Cardiac muscle cell (in vitro differentiated cells and primary cell): ENCODE results near the gene ANKRD33B. TPM values are rescaled to one million over a fixed set of nuclear protein-coding genes. Genes with fewer than 3 reads are reported as not detected.

Experiments used
- DNase-seq, 2 donors: peaks; one replicate each; pipeline versions ENCODE4 v3.0.0 to v3.0.0-alpha.2; 2010 to 2017; ENCODE audit warnings: low read depth in 1 of 2, low spot score in 1 of 2
- H3K27ac ChIP-seq: fragments of 200-600 bp; sonication (generic); 2 replicates; pipeline ENCODE4 v1.5.1; 2016
- H3K27me3 ChIP-seq: fragments of 200-600 bp; sonication (generic); 2 replicates; pipeline ENCODE4 v1.6.0; 2016; ENCODE audit warnings: control low read depth
- H3K36me3 ChIP-seq: fragments of 200-600 bp; sonication (generic); 2 replicates; pipeline ENCODE4 v1.5.1; 2016; ENCODE audit warnings: control low read depth
- H3K4me1 ChIP-seq: fragments of 200-600 bp; sonication (generic); 2 replicates; pipeline ENCODE4 v1.8.1; 2017; ENCODE audit warnings: low read depth, mild to moderate bottlenecking, mixed run types
- H3K4me3 ChIP-seq: fragments of 200-600 bp; sonication (generic); 2 replicates; pipeline ENCODE4 v1.5.1; 2016; ENCODE audit warnings: mild to moderate bottlenecking
- H3K9me3 ChIP-seq: fragments of 200-600 bp; sonication (generic); 2 replicates; pipeline ENCODE4 v1.5.1; 2017; ENCODE audit warnings: low read depth, mild to moderate bottlenecking, control low read depth
- CTCF ChIP-seq: IDR thresholded peaks from 2 replicates; pipeline ENCODE4 v1.5.1; 2012; ENCODE audit warnings: low read depth, mild to moderate bottlenecking, low read length
- polyA plus RNA-seq: library from polyadenylated mRNA; unstranded; fragments of >200 nt; fragmentation: Nextera tagmentation; extraction: Ambion mirVana; gene quantifications from 2 replicates; pipeline ENCODE4 v1.2.1, GENCODE V29; 2016
- total RNA-seq: library from RNA; depleted of rRNA; stranded (reverse); fragments of >200 nt; gene quantifications from 2 replicates; pipeline ENCODE4 v1.2.3, GENCODE V29; 2016

Gene ANKRD33B
- total and polyA plus RNA-seq, 2 experiments from 2014 or later = 5.7 to 14.8 TPM

- no peak for DNase-seq
These were observed 91.5 kb downstream of the ANKRD33B start for GRCh38 chr5:10655161-10655971.

GRCh38 chr5:10655972-10656830, 92.3 kb downstream of the ANKRD33B start:
- Histone ChIP-seq H3K9me3 (no peaks in the 10 kb centered on the region), H3K27me3 (no peaks in the 10 kb centered on the region), H3K4me3 (no peak overlapping the region), H3K4me1 (no peaks in the 10 kb centered on the region), H3K36me3 (no peaks in the 10 kb centered on the region), H3K27ac (no peak overlapping the region)
- DNase-seq = no peak
- TF ChIP-seq CTCF = no peak

More at GRCh38 chr5:10655161-10655971, 91.5 kb downstream of the ANKRD33B start:
- Histone ChIP-seq H3K9me3 (no peaks in the 10 kb centered on the region), H3K4me1 (no peaks in the 10 kb centered on the region), H3K27ac (no peak overlapping the region), H3K4me3 (no peak overlapping the region), H3K27me3 (no peaks in the 10 kb centered on the region), H3K36me3 (peaks cover 2% of the 10 kb centered on the region)
- TF ChIP-seq CTCF = no peak

GRCh38 chr5:10658265-10658664, 94.4 kb downstream of the ANKRD33B start:
- no peaks in the 10 kb centered on the region for H3K27me3 ChIP-seq
- TF ChIP-seq CTCF = no peak
- H3K4me3 ChIP-seq = no peak overlapping the region
- no peak for DNase-seq
- H3K4me1 ChIP-seq = no peaks in the 10 kb centered on the region
- no peaks in the 10 kb centered on the region for H3K9me3 ChIP-seq
- H3K27ac ChIP-seq = no peak overlapping the region
- no peaks in the 10 kb centered on the region for H3K36me3 ChIP-seq

GRCh38 chr5:10660135-10660534, 96.3 kb downstream of the ANKRD33B start:
- DNase-seq = no peak
- Histone ChIP-seq H3K27ac (no peak overlapping the region), H3K36me3 (no peaks in the 10 kb centered on the region), H3K4me3 (no peak overlapping the region), H3K9me3 (no peaks in the 10 kb centered on the region), H3K4me1 (no peaks in the 10 kb centered on the region), H3K27me3 (no peaks in the 10 kb centered on the region)
- TF ChIP-seq CTCF = no peak

GRCh38 chr5:10660720-10661387, 97.0 kb downstream of the ANKRD33B start:
- TF ChIP-seq CTCF = no peak
- no peaks in the 10 kb centered on the region for H3K27me3 ChIP-seq
- DNase-seq = no peak
- no peaks in the 10 kb centered on the region for H3K4me1 ChIP-seq
- no peaks in the 10 kb centered on the region for H3K36me3 ChIP-seq
- H3K9me3 ChIP-seq = no peaks in the 10 kb centered on the region
- no peak overlapping the region for H3K4me3 ChIP-seq
- H3K27ac ChIP-seq = no peak overlapping the region
